Tibial nerve (tissue), 4 donors: ENCODE data around the gene NPHP3. TPM values are rescaled to one million over a fixed set of nuclear protein-coding genes. Genes with fewer than 3 reads are reported as not detected.

Experiments used
- DNase-seq, 2 donors: peaks; one replicate each; pipeline ENCODE4 v3.0.0-alpha.2; 2019; ENCODE audit warnings: low spot score in 2 of 2
- H3K27ac ChIP-seq, 4 donors: fragments of 200-600 bp; sonication (generic) in 3 of 4; one replicate each; pipeline ENCODE4 v1.5.1; 2017 to 2019; ENCODE audit warnings: mild to moderate bottlenecking in 1 of 4
- H3K27me3 ChIP-seq, 2 donors: fragments of 200-600 bp; sonication (generic) in 1 of 2; one replicate each; pipeline versions ENCODE4 v1.5.1 to v1.6.0; 2017 to 2019
- H3K36me3 ChIP-seq, 3 donors: fragments of 200-600 bp; sonication (generic); one replicate each; pipeline ENCODE4 v1.5.1; 2018 to 2019
- H3K4me1 ChIP-seq, 4 donors: fragments of 200-600 bp; sonication (generic) in 3 of 4; one replicate each; pipeline ENCODE4 v1.5.1; 2017 to 2019
- H3K4me3 ChIP-seq, 4 donors: fragments of 200-600 bp; sonication (generic) in 3 of 4; one replicate each; pipeline ENCODE4 v1.5.1; 2017 to 2019; ENCODE audit warnings: mild to moderate bottlenecking in 1 of 4, moderate library complexity in 1 of 4
- H3K9me3 ChIP-seq, 4 donors: fragments of 200-600 bp; sonication (generic) in 3 of 4; one replicate each; pipeline ENCODE4 v1.5.1; 2017 to 2019
- CTCF ChIP-seq, 5 experiments: fragments of 200-600 bp in 3 of 5; fragments of 450-650 bp in 2 of 5; sonication (generic) in 3 of 5; IDR thresholded peaks; one replicate each; pipeline ENCODE4 v1.5.1; 2016 to 2019; ENCODE audit warnings: antibody characterized with exemption in 5 of 5, mild to moderate bottlenecking in 3 of 5, moderate library complexity in 2 of 5
- EP300 ChIP-seq, 2 donors: sonication (generic); formaldehyde crosslinking; IDR thresholded peaks; one replicate each; pipeline ENCODE4 v1.6.1; 2017; ENCODE audit warnings: antibody characterized with exemption in 2 of 2, mild to moderate bottlenecking in 1 of 2
- POLR2A ChIP-seq, 2 donors: fragments of 450-650 bp; IDR thresholded peaks; one replicate each; pipeline ENCODE4 v1.6.1; 2017; ENCODE audit warnings: antibody characterized with exemption in 2 of 2, mild to moderate bottlenecking in 2 of 2, moderate library complexity in 2 of 2
- WGBS, 2 donors: methylation state at CpG; one replicate each; pipeline ENCODE4 v1.1.5; 2018; 5-methylcytosine and 5-hydroxymethylcytosine counted together
- total RNA-seq, 4 donors: library from RNA; depleted of rRNA; stranded (reverse); fragments of >200 nt; gene quantifications; one replicate each; pipeline ENCODE4 v1.1.0, GENCODE V29; 2016

The NPHP3 gene
- total RNA-seq, 4 donors from 2014 or later, result 52.2 to 92.9 (median 69.4) TPM

GRCh38 chr3:132681421-132681820, 40.8 kb downstream of the NPHP3 start:
- no peaks in the 10 kb centered on the region for H3K4me1 ChIP-seq
- DNase-seq, result no peak
- H3K4me3 ChIP-seq, result no peak overlapping the region
- no peak overlapping the region for H3K27ac ChIP-seq
- peaks cover 0 to 99% (median 6%) of the 10 kb centered on the region in 3 donors for H3K36me3 ChIP-seq
- H3K27me3 ChIP-seq, result no peaks in the 10 kb centered on the region
- WGBS, 2 donors, result 94% methylated on average over 3 of the region's 3 CpGs
- TF ChIP-seq EP300 (IDR thresholded peaks at IDR 0.05), result no peak
- TF ChIP-seq CTCF (IDR thresholded peaks at IDR 0.05), result no peak
- TF ChIP-seq POLR2A (IDR thresholded peaks at IDR 0.05), result no peak
- no peaks in the 10 kb centered on the region for H3K9me3 ChIP-seq

- H3K36me3 ChIP-seq, result peaks cover 0 to 99% (median 0%) of the 10 kb centered on the region in 3 donors
- 82 to 84% methylated on average over 5 of the region's 5 CpGs for WGBS, 2 donors
Measured at GRCh38 chr3:132679911-132680310, 42.3 kb downstream of the NPHP3 start.

GRCh38 chr3:132675408-132675807, 46.8 kb downstream of the NPHP3 start:
- TF ChIP-seq CTCF (IDR thresholded peaks at IDR 0.05), result no peak
- TF ChIP-seq POLR2A (IDR thresholded peaks at IDR 0.05), result no peak
- TF ChIP-seq EP300 (IDR thresholded peaks at IDR 0.05), result no peak

More at GRCh38 chr3:132679911-132680310, 42.3 kb downstream of the NPHP3 start:
- no peak for DNase-seq
- Histone ChIP-seq H3K9me3 (no peaks in the 10 kb centered on the region), H3K27me3 (no peaks in the 10 kb centered on the region), H3K27ac (no peak overlapping the region), H3K4me3 (no peak overlapping the region), H3K4me1 (no peaks in the 10 kb centered on the region)
- no peak for TF ChIP-seq CTCF (IDR thresholded peaks at IDR 0.05)
- TF ChIP-seq POLR2A (IDR thresholded peaks at IDR 0.05), result no peak
- no peak for TF ChIP-seq EP300 (IDR thresholded peaks at IDR 0.05)

GRCh38 chr3:132669256-132669777, 52.9 kb downstream of the NPHP3 start:
- 96% methylated on average over 5 of the region's 5 CpGs for WGBS, 2 donors
- Histone ChIP-seq H3K9me3 (no peaks in the 10 kb centered on the region), H3K27me3 (no peaks in the 10 kb centered on the region), H3K27ac (no peak overlapping the region), H3K4me3 (no peak overlapping the region), H3K36me3 (peaks cover 0 to 53% (median 2%) of the 10 kb centered on the region in 3 donors), H3K4me1 (peaks cover 0 to 20% (median 0%) of the 10 kb centered on the region in 4 donors)
- TF ChIP-seq EP300 (IDR thresholded peaks at IDR 0.05) (no peak), CTCF (IDR thresholded peaks at IDR 0.05) (no peak), POLR2A (IDR thresholded peaks at IDR 0.05) (no peak)
- no peak for DNase-seq

More at GRCh38 chr3:132675408-132675807, 46.8 kb downstream of the NPHP3 start:
- Histone ChIP-seq H3K27ac (no peak overlapping the region), H3K27me3 (no peaks in the 10 kb centered on the region), H3K4me3 (no peak overlapping the region), H3K36me3 (peaks cover 0 to 90% (median 6%) of the 10 kb centered on the region in 3 donors), H3K4me1 (no peaks in the 10 kb centered on the region), H3K9me3 (no peaks in the 10 kb centered on the region)
- no peak for DNase-seq

- no peak for DNase-seq
- TF ChIP-seq EP300 (IDR thresholded peaks at IDR 0.05) (no peak), POLR2A (IDR thresholded peaks at IDR 0.05) (no peak), CTCF (IDR thresholded peaks at IDR 0.05) (no peak)
- Histone ChIP-seq H3K27me3 (no peaks in the 10 kb centered on the region), H3K27ac (no peak overlapping the region), H3K4me1 (peaks cover 0 to 47% (median 13%) of the 10 kb centered on the region in 4 donors), H3K36me3 (peaks cover 0 to 23% (median 0%) of the 10 kb centered on the region in 3 donors), H3K9me3 (no peaks in the 10 kb centered on the region), H3K4me3 (no peak overlapping the region)
- WGBS, 2 donors, result 63 to 68% methylated on average over 3 of the region's 3 CpGs
Measured at GRCh38 chr3:132665230-132665745, 56.9 kb downstream of the NPHP3 start.
